Lower leg skin (tissue), 3 donors: Measurements from ENCODE around the gene UPF1.

Experiments used
- POLR2A ChIP-seq, 2 donors: fragments of 450-650 bp; IDR thresholded peaks; one replicate each; pipeline ENCODE4 v1.6.1; 2016 to 2017; ENCODE audit warnings: antibody characterized with exemption in 2 of 2, mild to moderate bottlenecking in 1 of 2, moderate library complexity in 1 of 2
- TF ChIP-seq, protein P1 (sequence below), 3 donors: fragments of 450-650 bp; IDR thresholded peaks; one replicate each; pipeline ENCODE4 v1.5.1; 2016; ENCODE audit warnings: antibody characterized with exemption in 3 of 3, mild to moderate bottlenecking in 3 of 3, moderate library complexity in 2 of 3

DNA sequence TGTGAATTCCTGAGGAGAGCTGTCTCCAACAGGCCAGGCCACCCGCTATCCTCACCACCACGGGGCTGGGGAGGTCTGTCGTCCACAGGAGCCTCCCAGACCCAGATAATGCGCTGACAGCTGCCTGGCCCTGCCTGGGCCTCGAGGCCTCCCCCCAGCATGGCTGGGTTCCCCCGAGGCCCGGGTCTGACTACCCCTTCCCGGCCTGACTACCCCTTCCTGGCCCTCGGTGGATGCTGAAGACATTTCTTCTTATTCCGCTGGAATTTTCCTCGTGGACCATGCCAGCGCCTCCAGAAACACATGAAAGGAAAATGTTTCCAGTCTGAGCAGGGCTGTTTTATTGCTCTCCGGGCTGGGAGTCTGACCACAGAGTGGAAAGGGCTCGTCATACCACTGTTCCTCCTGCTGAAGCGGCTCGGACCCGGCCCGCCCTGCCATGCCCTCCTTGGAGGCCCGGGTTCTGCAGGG, 23.9 kb upstream of the UPF1 start:
- TF ChIP-seq, protein P1, sequence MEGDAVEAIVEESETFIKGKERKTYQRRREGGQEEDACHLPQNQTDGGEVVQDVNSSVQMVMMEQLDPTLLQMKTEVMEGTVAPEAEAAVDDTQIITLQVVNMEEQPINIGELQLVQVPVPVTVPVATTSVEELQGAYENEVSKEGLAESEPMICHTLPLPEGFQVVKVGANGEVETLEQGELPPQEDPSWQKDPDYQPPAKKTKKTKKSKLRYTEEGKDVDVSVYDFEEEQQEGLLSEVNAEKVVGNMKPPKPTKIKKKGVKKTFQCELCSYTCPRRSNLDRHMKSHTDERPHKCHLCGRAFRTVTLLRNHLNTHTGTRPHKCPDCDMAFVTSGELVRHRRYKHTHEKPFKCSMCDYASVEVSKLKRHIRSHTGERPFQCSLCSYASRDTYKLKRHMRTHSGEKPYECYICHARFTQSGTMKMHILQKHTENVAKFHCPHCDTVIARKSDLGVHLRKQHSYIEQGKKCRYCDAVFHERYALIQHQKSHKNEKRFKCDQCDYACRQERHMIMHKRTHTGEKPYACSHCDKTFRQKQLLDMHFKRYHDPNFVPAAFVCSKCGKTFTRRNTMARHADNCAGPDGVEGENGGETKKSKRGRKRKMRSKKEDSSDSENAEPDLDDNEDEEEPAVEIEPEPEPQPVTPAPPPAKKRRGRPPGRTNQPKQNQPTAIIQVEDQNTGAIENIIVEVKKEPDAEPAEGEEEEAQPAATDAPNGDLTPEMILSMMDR (IDR thresholded peaks at IDR 0.05): no peak
- TF ChIP-seq POLR2A (IDR thresholded peaks at IDR 0.05): no peak
